Activated effector memory CD4-positive, alpha-beta T cell treated with Interleukin-2 at 50 U/mL for 16 hours (primary cell): ENCODE data around the gene RIBC2.
"Not testable (repeated sequence)": the region's sequence is repeated elsewhere in the genome, so short reads cannot be mapped to it uniquely, and the experiment has no call there.

Source experiments
- DNase-seq: peaks from one replicate; pipeline ENCODE4 v3.0.0-alpha.2; 2020

The RIBC2 gene

GRCh38 chr22:45450101-45450785 lies 36.8 kb downstream of the RIBC2 start:
- no peak for DNase-seq

- DNase-seq: no peak
Measured at GRCh38 chr22:45450921-45451651, 37.6 kb downstream of the RIBC2 start.

GRCh38 chr22:45451972-45452371 lies 38.5 kb downstream of the RIBC2 start:
- DNase-seq: no peak

- DNase-seq: no peak
Measured at GRCh38 chr22:45452565-45453379, 39.3 kb downstream of the RIBC2 start.

GRCh38 chr22:45453764-45454163 lies 40.3 kb downstream of the RIBC2 start:
- DNase-seq: no peak

- DNase-seq: no peak
Measured at GRCh38 chr22:45454275-45454674, 40.8 kb downstream of the RIBC2 start.

GRCh38 chr22:45455212-45455611 lies 41.7 kb downstream of the RIBC2 start:
- DNase-seq: no peak

- DNase-seq: no peak
Measured at GRCh38 chr22:45455621-45456020, 42.1 kb downstream of the RIBC2 start.

- DNase-seq: no peak
Measured at GRCh38 chr22:45456811-45457210, 43.3 kb downstream of the RIBC2 start.

- no peak for DNase-seq
Measured at GRCh38 chr22:45458532-45458931, 45.0 kb downstream of the RIBC2 start.

- DNase-seq: no peak
Measured at GRCh38 chr22:45459235-45459634, 45.7 kb downstream of the RIBC2 start.

GRCh38 chr22:45460288-45461109 lies 47.0 kb downstream of the RIBC2 start:
- DNase-seq: no peak

GRCh38 chr22:45462034-45462655 lies 48.7 kb downstream of the RIBC2 start:
- no peak for DNase-seq

GRCh38 chr22:45463691-45464090 lies 50.2 kb downstream of the RIBC2 start:
- DNase-seq: not testable (repeated sequence)

- no peak for DNase-seq
Measured at GRCh38 chr22:45465633-45466032, 52.1 kb downstream of the RIBC2 start.

- no peak for DNase-seq
Measured at GRCh38 chr22:45468872-45469271, 55.4 kb downstream of the RIBC2 start.

- no peak for DNase-seq
Measured at GRCh38 chr22:45469281-45470073, 56.0 kb downstream of the RIBC2 start.

- DNase-seq: no peak
Measured at GRCh38 chr22:45470871-45471270, 57.4 kb downstream of the RIBC2 start.

GRCh38 chr22:45472426-45472825 lies 58.9 kb downstream of the RIBC2 start:
- DNase-seq: no peak

- DNase-seq: no peak
Measured at GRCh38 chr22:45473626-45474237, 60.2 kb downstream of the RIBC2 start.
